Cardiac septum (tissue), 1 donor: ENCODE data around the gene RREB1. TPM values are rescaled to one million over a fixed set of nuclear protein-coding genes. Genes with fewer than 3 reads are reported as not detected.
A peak's percentile ranks its signal among the peaks of the same experiment; 100 is the strongest.
"Not testable (repeated sequence)": the region's sequence is repeated elsewhere in the genome, so short reads cannot be mapped to it uniquely, and the experiment has no call there.

Source experiments
- DNase-seq: peaks from one replicate; pipeline ENCODE4 v3.0.0-alpha.2; 2020; ENCODE audit warnings: low spot score
- intact Hi-C: fragments of 100-400 bp; cut with DNase I; formaldehyde crosslinking; loops from one replicate; pipeline ENCODE4 v1.14.0; 2022
- total RNA-seq: library from RNA; stranded (reverse); fragmentation: NEBNext Ultra II Directional; extraction: Animal tissue kit (Norgen Biotek cat#: 25700); gene quantifications from one replicate; pipeline ENCODE4 v1.2.1, GENCODE V29; 2021
- donor health status: DM: no; HTN: no; CAD: no.

The RREB1 gene
- total RNA-seq, 1 donor from 2014 or later: 27.8 TPM

- DNase-seq: peak; percentile 50
- intact Hi-C loops: no loop called here
These were observed 157.1 kb downstream of the RREB1 start for GRCh38 chr6:7264686-7265384.

- peak; percentile 47 for DNase-seq
These were observed 157.6 kb downstream of the RREB1 start for GRCh38 chr6:7265385-7265726.

GRCh38 chr6:7267071-7267465 lies 159.3 kb downstream of the RREB1 start:
- intact Hi-C loops: no loop called here

More at GRCh38 chr6:7265385-7265726, 157.6 kb downstream of the RREB1 start:
- intact Hi-C loops: not testable (repeated sequence)

GRCh38 chr6:7267466-7268091 lies 159.8 kb downstream of the RREB1 start:
- intact Hi-C loops: no loop called here

More at GRCh38 chr6:7267071-7267465, 159.3 kb downstream of the RREB1 start:
- peak; percentile 51 for DNase-seq

GRCh38 chr6:7268362-7268761 lies 160.6 kb downstream of the RREB1 start:
- intact Hi-C loops: no loop called here
- DNase-seq: peak; percentile 58

More at GRCh38 chr6:7267466-7268091, 159.8 kb downstream of the RREB1 start:
- DNase-seq: peak; percentile 77

GRCh38 chr6:7268816-7269555 lies 161.2 kb downstream of the RREB1 start:
- no peak for DNase-seq
- intact Hi-C loops: no loop called here

GRCh38 chr6:7269816-7270215 lies 162.1 kb downstream of the RREB1 start:
- no peak for DNase-seq
- intact Hi-C loops: no loop called here

GRCh38 chr6:7270320-7271204 lies 162.8 kb downstream of the RREB1 start:
- DNase-seq: no peak

GRCh38 chr6:7271205-7271534 lies 163.4 kb downstream of the RREB1 start:
- intact Hi-C loops: no loop called here
- no peak for DNase-seq

More at GRCh38 chr6:7270320-7271204, 162.8 kb downstream of the RREB1 start:
- intact Hi-C loops: no loop called here

- DNase-seq: no peak
- intact Hi-C loops: no loop called here
These were observed 165.9 kb downstream of the RREB1 start for GRCh38 chr6:7273709-7274108.

GRCh38 chr6:7274525-7274924 lies 166.8 kb downstream of the RREB1 start:
- DNase-seq, intact Hi-C loops: not testable (repeated sequence)

- intact Hi-C loops: loop anchor here (5.0 kb wide), 1 partner anchor 341 kb away; no protein-coding TSS in a partner anchor
- DNase-seq: no peak
These were observed 168.4 kb downstream of the RREB1 start for GRCh38 chr6:7276199-7276524.

GRCh38 chr6:7282097-7282906 lies 174.5 kb downstream of the RREB1 start:
- intact Hi-C loops: no loop called here
- no peak for DNase-seq

GRCh38 chr6:7283676-7284075 lies 175.9 kb downstream of the RREB1 start:
- intact Hi-C loops: no loop called here
- DNase-seq: no peak

GRCh38 chr6:7285416-7285815 lies 177.7 kb downstream of the RREB1 start:
- no peak for DNase-seq
- intact Hi-C loops: no loop called here

- DNase-seq: no peak
- intact Hi-C loops: no loop called here
These were observed 182.3 kb downstream of the RREB1 start for GRCh38 chr6:7290079-7290478.

- intact Hi-C loops: no loop called here
- no peak for DNase-seq
These were observed 185.0 kb downstream of the RREB1 start for GRCh38 chr6:7292596-7293255.

GRCh38 chr6:7295916-7296315 lies 188.2 kb downstream of the RREB1 start:
- intact Hi-C loops: no loop called here
- DNase-seq: no peak

GRCh38 chr6:7296602-7297001 lies 188.8 kb downstream of the RREB1 start:
- DNase-seq: no peak
- intact Hi-C loops: no loop called here
